IMR-90 (cell line): Measurements from ENCODE around the gene UNC13C.

Experiments used
- MXI1 ChIP-seq: IDR thresholded peaks from 2 replicates; pipeline ENCODE4 v1.6.1; 2012; ENCODE audit warnings: low read depth, mild to moderate bottlenecking, low read length, moderate library complexity, borderline replicate concordance
- POLR2A ChIP-seq: IDR thresholded peaks from 2 replicates; pipeline ENCODE4 v1.6.1; 2012; ENCODE audit warnings: mild to moderate bottlenecking, low read depth, low read length
- USF2 ChIP-seq: fragments of 150-350 bp; IDR thresholded peaks from 2 replicates; pipeline ENCODE4 v1.6.1; 2017; ENCODE audit warnings: mild to moderate bottlenecking, antibody characterized with exemption, low read length, low read depth
- TF ChIP-seq, protein P1 (sequence below): conservative IDR thresholded peaks from 2 replicates; pipeline ENCODE4 v1.5.1; 2012; ENCODE audit warnings: mild to moderate bottlenecking, low read depth, low read length, improper control_type of control experiment

- TF ChIP-seq, protein P1, sequence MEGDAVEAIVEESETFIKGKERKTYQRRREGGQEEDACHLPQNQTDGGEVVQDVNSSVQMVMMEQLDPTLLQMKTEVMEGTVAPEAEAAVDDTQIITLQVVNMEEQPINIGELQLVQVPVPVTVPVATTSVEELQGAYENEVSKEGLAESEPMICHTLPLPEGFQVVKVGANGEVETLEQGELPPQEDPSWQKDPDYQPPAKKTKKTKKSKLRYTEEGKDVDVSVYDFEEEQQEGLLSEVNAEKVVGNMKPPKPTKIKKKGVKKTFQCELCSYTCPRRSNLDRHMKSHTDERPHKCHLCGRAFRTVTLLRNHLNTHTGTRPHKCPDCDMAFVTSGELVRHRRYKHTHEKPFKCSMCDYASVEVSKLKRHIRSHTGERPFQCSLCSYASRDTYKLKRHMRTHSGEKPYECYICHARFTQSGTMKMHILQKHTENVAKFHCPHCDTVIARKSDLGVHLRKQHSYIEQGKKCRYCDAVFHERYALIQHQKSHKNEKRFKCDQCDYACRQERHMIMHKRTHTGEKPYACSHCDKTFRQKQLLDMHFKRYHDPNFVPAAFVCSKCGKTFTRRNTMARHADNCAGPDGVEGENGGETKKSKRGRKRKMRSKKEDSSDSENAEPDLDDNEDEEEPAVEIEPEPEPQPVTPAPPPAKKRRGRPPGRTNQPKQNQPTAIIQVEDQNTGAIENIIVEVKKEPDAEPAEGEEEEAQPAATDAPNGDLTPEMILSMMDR, result no peak
- TF ChIP-seq MXI1 (no peak), POLR2A (no peak), USF2 (no peak)
These were observed 662.6 kb downstream of the UNC13C start for GRCh38 chr15:54640873-54641272.
